RPMI7951 (cell line): Measurements from ENCODE around the gene TAS2R38. TPM values are rescaled to one million over a fixed set of nuclear protein-coding genes. Genes with fewer than 3 reads are reported as not detected.

Experiments
- DNase-seq: peaks from one replicate; pipeline ENCODE4 v3.0.0-alpha.2; 2012; ENCODE audit warnings: low read depth
- total RNA-seq: library from RNA; depleted of rRNA; stranded (reverse); fragments of >200 nt; shearing (Covaris generic); gene quantifications from 2 replicates; pipeline ENCODE4 v1.2.3, GENCODE V29; 2014

The TAS2R38 gene
- total RNA-seq, 1 experiment from 2014 or later: not detected

- DNase-seq: no peak
Measured at GRCh38 chr7:141976524-141977245, 3.1 kb upstream of the TAS2R38 start.

- peak; percentile 60 for DNase-seq
Measured at GRCh38 chr7:141975806-141976523, 2.4 kb upstream of the TAS2R38 start.

- DNase-seq: no peak
Measured at GRCh38 chr7:141974831-141975230, 1.3 kb upstream of the TAS2R38 start.

- DNase-seq: no peak
Measured at GRCh38 chr7:141960687-141961422, 12.7 kb downstream of the TAS2R38 start.

GRCh38 chr7:141956084-141956483 is 17.5 kb downstream of the TAS2R38 start:
- no peak for DNase-seq

GRCh38 chr7:141954334-141954733 is 19.2 kb downstream of the TAS2R38 start:
- no peak for DNase-seq

- DNase-seq: no peak
Measured at GRCh38 chr7:141952461-141952860, 21.1 kb downstream of the TAS2R38 start.

- no peak for DNase-seq
Measured at GRCh38 chr7:141950806-141951205, 22.8 kb downstream of the TAS2R38 start.

GRCh38 chr7:141949911-141950310 is 23.7 kb downstream of the TAS2R38 start:
- no peak for DNase-seq

GRCh38 chr7:141949451-141949850 is 24.1 kb downstream of the TAS2R38 start:
- no peak for DNase-seq

- no peak for DNase-seq
Measured at GRCh38 chr7:141949021-141949420, 24.6 kb downstream of the TAS2R38 start.

GRCh38 chr7:141946796-141947195 is 26.8 kb downstream of the TAS2R38 start, which contains the start of gene CLEC5A:
CLEC5A (minus strand) TSS chr7:141946974; CDS start chr7:141946292, 682 bp downstream.
- no peak for DNase-seq

- peak; percentile 5 for DNase-seq
Measured at GRCh38 chr7:141945356-141945755, 28.2 kb downstream of the TAS2R38 start.

- no peak for DNase-seq
Measured at GRCh38 chr7:141944811-141945210, 28.8 kb downstream of the TAS2R38 start.

- DNase-seq: no peak
Measured at GRCh38 chr7:141943846-141944245, 29.7 kb downstream of the TAS2R38 start.

GRCh38 chr7:141941075-141941474 is 32.5 kb downstream of the TAS2R38 start:
- DNase-seq: no peak

GRCh38 chr7:141930211-141930610 is 43.4 kb downstream of the TAS2R38 start:
- no peak for DNase-seq

GRCh38 chr7:141928845-141929195 is 44.8 kb downstream of the TAS2R38 start:
- no peak for DNase-seq

GRCh38 chr7:141928146-141928844 is 45.3 kb downstream of the TAS2R38 start:
- no peak for DNase-seq
